NAMALWA (cell line): ENCODE results near the gene SPTLC3.

Experiments used
- DNase-seq: peaks from one replicate; pipeline ENCODE4 v3.0.0-alpha.2; 2015; ENCODE audit warnings: low spot score

Gene SPTLC3

DNA sequence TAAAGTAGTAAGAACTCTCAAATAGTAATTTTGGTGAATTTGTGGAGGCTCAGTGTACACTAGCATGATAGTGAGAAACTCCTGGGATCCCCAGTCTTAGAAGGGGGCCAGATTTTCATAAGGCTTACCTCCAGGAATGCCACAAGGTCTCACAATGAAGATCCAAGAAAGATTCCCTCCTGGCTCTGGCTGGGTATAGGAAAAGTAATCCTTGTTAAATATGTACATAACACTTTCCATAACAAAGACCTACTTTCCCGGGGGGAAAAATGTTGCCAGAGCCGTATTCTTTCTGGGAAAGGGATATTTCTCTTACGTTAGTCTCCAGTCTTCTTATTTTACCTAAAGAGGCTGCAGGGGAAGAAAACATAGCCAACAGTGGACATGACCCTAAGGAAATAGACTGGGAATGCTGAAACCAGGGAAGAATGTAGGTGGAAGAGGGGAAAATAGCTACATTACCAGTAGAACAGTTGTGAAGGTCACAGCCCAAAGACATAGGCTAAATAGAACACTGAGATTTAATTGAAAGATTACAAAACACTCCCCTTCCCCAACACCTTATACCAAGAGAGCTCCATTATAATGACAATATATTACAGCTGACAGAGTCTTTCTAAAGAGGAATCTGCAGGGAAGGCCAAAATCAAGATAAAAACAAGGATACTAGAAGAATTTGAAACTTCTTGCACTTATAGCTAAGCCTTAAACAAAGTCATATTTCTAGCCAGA, 177.4 kb downstream of the SPTLC3 start:
- no peak for DNase-seq

- DNase-seq, result no peak
These were observed 179.1 kb downstream of the SPTLC3 start for GRCh38 chr20:13187899-13188298.

GRCh38 chr20:13199279-13199678, 190.5 kb downstream of the SPTLC3 start:
- no peak for DNase-seq

DNA sequence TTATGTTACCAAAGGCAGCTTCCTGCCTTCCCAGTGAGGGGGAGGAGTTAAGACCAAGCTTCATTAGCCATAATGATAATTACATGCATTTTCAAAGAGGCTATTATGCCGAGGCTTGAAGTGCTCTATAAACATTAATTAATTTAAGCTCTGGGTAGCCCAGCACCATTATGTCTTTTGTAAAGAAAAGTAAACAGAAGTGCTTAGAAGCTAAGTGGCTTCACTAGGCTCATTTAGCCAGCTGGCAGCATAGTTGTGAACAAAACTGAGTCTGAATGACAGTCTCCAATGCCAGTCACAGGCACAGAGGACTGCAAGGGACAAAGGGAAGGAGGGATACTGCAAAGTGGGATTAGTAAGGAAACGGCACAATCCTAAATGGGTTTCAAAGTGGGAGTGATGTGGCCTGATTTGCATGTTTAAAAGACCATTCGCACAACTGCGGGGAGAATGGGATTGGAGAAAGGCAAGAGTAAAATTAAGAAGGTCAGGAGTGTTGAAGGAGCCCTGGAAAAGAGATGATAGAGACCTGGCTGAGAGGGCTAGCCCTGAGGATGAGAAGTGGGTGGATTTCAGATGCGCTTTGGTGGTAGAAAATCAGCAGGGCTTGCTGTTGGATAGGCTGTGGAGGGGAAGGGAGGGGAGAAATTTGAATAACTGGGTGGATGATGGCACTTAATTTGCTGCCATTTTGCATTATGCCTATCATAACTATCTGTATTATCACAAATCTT, 192.2 kb downstream of the SPTLC3 start:
- DNase-seq, result no peak

GRCh38 chr20:13202565-13202964, 193.8 kb downstream of the SPTLC3 start:
- peak; percentile 7 for DNase-seq

DNA sequence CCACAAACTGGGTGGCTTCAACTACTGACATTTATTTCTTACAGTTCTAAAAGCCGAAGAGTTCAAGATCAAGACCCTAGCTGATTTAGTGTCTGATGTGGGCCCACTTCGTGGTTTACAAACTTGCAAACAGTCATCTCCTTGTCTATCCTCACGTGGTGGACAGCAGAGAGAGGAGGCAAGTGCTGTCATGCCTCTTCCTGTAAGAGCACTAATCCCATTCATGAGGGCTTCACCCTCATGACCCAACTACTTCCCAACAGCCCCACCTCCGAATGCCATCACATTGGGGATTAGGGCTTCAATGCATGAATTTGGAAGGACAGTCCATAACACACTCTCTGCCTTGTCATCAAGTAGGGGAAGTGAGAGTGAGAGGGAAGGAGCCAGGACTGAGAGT, 196.7 kb downstream of the SPTLC3 start:
- DNase-seq, result no peak

DNA sequence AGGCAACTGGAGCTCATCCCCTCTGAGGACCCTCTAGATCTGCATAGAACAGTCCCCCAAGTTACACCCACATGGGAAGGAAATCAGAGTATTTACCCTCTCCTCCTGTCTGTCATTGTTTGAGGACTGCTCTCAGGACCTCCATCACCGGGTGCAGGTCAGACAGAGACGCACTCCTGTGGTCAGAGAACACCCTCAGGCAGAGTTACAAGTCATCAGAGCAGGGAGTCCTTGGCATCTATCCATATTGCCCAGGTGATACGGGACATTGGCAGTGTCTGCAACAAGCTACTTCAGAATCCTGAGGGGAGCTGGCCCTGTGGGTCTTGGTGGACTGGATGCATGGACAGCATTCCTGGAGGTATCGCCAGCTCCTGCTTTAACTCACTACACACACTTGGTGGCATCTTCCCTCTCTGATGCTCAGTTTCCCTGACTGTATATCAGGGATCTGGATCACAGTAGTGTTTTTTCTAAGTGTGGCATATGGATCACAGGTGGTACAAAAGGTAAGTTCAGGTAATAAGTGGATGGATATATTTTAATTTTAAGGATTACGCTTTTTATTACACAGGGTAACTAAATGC, 197.2 kb downstream of the SPTLC3 start:
- no peak for DNase-seq

GRCh38 chr20:13207016-13207415, 198.2 kb downstream of the SPTLC3 start:
- DNase-seq, result no peak

DNA sequence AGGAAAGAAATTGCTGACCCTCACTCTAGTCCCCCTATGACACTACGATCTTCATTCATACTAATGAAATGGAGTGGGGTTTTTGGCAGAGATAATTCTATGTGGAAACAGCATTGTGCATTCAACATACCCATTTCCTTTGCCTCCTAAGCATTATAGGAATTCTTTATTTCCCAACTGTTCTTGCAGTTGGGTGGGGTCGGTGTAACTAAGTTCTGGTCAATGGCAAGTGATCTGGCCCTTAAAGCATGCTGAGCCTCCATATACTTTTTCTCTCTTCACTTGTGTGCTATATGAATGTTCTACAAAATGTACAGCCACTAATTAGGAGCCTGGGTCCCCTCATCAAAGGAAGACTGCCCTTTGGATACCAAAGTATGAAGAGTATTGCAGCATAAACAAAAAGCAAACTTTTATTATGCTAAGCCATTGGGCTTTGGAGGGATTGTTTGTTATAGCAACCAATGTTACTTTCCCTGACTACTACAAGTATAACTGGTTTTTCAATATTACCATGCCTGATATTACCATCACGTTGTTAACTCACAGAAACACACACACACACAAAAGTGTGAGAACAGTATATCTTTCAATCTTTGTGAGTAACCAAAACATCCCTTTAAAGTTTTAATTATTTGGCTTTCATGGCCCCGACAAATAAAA, 203.3 kb downstream of the SPTLC3 start:
- no peak for DNase-seq

DNA sequence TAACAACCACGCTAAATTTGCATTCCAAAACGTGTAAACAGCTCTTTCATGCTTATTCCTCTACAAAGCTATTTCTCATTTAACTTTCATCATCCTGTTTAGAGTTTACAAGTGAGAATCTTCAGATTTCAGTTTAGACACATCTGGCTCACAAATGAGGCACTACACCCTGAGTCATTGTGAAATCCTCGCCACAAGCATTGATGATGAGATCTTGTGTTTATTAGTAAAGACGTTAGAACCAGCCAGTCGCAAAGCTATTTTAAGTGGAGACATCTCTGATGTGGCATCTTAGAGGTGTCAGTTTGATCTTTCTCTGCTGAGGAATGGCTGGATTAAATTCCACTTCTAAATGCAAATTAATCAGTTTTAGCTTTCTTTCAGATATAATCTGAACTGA, 204.0 kb downstream of the SPTLC3 start:
- DNase-seq, result no peak

GRCh38 chr20:13213335-13213734, 204.6 kb downstream of the SPTLC3 start:
- DNase-seq, result no peak

GRCh38 chr20:13216533-13216932, 207.8 kb downstream of the SPTLC3 start:
- DNase-seq, result no peak
